Measurements from ENCODE around the gene CDC73.
A peak's percentile ranks its signal among the peaks of the same experiment; 100 is the strongest.

CDC73 gene

GRCh38 chr1:193111641-193112090, 10.2 kb upstream of the CDC73 start:
- TF ChIP-seq TEAD4 (IDR thresholded peaks at IDR 0.05) (peak; percentile 96), CEBPB (IDR thresholded peaks at IDR 0.05) (peak; percentile 99)
- TF ChIP-seq, protein P1, sequence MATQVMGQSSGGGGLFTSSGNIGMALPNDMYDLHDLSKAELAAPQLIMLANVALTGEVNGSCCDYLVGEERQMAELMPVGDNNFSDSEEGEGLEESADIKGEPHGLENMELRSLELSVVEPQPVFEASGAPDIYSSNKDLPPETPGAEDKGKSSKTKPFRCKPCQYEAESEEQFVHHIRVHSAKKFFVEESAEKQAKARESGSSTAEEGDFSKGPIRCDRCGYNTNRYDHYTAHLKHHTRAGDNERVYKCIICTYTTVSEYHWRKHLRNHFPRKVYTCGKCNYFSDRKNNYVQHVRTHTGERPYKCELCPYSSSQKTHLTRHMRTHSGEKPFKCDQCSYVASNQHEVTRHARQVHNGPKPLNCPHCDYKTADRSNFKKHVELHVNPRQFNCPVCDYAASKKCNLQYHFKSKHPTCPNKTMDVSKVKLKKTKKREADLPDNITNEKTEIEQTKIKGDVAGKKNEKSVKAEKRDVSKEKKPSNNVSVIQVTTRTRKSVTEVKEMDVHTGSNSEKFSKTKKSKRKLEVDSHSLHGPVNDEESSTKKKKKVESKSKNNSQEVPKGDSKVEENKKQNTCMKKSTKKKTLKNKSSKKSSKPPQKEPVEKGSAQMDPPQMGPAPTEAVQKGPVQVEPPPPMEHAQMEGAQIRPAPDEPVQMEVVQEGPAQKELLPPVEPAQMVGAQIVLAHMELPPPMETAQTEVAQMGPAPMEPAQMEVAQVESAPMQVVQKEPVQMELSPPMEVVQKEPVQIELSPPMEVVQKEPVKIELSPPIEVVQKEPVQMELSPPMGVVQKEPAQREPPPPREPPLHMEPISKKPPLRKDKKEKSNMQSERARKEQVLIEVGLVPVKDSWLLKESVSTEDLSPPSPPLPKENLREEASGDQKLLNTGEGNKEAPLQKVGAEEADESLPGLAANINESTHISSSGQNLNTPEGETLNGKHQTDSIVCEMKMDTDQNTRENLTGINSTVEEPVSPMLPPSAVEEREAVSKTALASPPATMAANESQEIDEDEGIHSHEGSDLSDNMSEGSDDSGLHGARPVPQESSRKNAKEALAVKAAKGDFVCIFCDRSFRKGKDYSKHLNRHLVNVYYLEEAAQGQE (IDR thresholded peaks at IDR 0.05; ENCODE audit: low read depth): no peak

DNA sequence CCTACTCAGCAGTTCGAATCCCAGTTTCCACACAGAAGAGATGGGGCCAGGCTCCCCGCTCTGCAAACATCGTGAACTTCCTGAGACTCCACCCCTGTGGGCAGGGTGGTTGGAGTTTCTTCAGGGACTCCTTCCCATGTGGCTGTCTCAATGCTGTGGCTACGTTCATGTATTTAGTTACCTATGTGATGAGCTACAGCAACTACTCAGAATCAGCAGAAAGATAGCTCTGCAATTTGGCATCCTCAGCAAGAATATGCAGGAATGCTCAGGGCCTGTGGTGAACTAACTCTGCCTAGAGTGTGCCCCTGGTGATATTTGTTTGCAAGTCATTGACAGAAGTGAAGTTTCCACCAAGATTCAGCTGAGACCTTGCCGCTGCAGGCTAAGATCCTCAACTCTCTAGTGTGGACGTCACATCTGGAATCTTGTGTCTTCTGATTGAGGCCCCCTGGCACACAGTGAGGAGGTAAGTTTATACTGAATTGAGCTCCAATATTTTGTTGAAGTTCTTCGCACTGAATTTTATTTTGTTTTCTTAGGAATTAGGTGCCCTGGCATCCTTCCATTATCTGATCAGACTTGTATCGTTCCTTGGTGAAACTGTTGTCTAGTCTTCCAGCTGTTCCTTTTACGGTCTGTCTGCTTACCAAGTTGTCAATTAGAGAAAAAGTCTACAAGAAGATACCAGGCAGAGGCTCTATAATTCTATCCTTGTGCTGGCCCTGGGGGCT, 8.4 kb upstream of the CDC73 start:
- TF ChIP-seq CREB1 (IDR thresholded peaks at IDR 0.05; ENCODE audit: low read depth) (no peak), TEAD4 (IDR thresholded peaks at IDR 0.05) (no peak), YY1 (IDR thresholded peaks at IDR 0.05; ENCODE audit: low read depth) (no peak), TAF1 (IDR thresholded peaks at IDR 0.05; ENCODE audit: low read depth) (no peak)
- TF ChIP-seq, protein P1 (IDR thresholded peaks at IDR 0.05; ENCODE audit: low read depth): no peak

DNA sequence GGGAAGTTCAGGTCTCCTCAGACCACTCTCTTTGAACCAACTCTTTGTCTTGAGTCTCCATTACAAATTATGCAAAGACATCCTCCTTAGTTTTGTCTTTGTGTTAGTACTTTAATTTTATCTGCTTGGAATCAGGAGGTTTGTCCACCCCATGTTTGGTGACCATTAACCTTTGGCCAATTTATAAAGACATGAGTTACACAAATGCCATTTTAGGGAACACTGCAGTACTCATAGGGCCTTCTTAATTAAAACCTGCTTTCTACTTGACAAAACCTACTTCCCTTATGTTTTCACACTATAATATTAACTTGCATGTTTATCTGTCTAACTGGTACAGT, 7.9 kb upstream of the CDC73 start:
- TF ChIP-seq NFIC (IDR thresholded peaks at IDR 0.05) (no peak), TCF12 (IDR thresholded peaks at IDR 0.05; ENCODE audit: low read depth) (no peak), ZBTB7A (IDR thresholded peaks at IDR 0.05; ENCODE audit: low read depth) (no peak), RAD21 (IDR thresholded peaks at IDR 0.05; ENCODE audit: low read depth) (no peak), MAX (IDR thresholded peaks at IDR 0.05) (no peak), EP300 (IDR thresholded peaks at IDR 0.05; ENCODE audit: borderline replicate concordance) (no peak), TEAD4 (IDR thresholded peaks at IDR 0.05) (no peak), USF1 (IDR thresholded peaks at IDR 0.05) (no peak), YY1 (IDR thresholded peaks at IDR 0.05; ENCODE audit: low read depth) (no peak), CEBPB (IDR thresholded peaks at IDR 0.05) (no peak)
- TF ChIP-seq, protein P1 (IDR thresholded peaks at IDR 0.05; ENCODE audit: low read depth): no peak

DNA sequence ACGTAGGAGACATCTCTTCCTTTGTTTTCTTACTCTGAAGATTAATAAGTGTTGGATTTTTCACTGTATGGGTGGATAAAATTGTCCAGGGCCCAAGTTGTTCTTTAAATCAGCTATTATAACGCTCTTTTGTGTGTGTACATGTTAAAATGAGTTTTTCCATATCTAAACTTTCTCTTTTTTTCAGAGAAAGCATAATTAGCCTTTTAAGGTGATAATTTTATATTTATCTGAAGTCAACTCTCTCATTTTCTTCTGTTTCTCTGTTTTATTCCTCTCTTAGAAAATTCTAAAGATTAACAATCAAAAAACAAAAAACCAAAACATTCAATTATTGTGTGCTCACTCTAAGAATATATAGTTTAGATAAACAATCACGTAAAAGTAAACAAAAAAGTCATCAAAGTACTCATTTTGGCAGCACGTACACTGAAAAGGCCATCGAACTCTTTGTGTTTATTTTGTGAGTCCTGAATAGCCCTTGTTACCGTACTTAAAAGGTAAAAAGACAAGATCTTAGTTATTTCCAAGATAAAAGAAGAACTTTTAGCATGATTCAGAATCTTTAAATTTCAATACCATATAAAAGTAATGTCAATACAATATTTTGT, 7.2 kb upstream of the CDC73 start:
- no peak for TF ChIP-seq TAF1 (IDR thresholded peaks at IDR 0.05; ENCODE audit: low read depth)
- no peak for TF ChIP-seq CEBPB (IDR thresholded peaks at IDR 0.05)

- TF ChIP-seq EGR1 (IDR thresholded peaks at IDR 0.05): no peak
- peak; percentile 33 for TF ChIP-seq TEAD4 (IDR thresholded peaks at IDR 0.05)
Observed at GRCh38 chr1:193115629-193116227, 6.1 kb upstream of the CDC73 start.

DNA sequence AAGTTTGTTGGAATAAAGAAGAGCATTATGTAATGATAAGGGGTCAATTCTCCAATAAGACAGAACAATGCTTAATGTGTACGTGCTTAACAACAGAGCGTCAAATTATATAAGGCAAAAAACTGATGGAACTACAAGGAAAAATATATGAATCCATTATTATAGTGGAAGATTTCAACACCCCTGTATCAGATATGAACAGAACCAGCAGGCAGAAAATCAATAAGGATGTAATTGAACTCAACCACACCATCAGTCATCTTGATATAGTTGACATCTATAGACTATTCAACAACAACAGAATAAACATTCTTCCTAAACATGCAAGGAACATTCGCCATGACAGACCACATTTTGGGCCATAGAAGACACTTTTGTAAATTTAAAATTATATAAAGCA, 3.6 kb upstream of the CDC73 start:
- TF ChIP-seq, protein P1 (IDR thresholded peaks at IDR 0.05; ENCODE audit: low read depth): no peak
- TF ChIP-seq RAD21 (IDR thresholded peaks at IDR 0.05; ENCODE audit: low read depth): no peak
- TF ChIP-seq EGR1 (IDR thresholded peaks at IDR 0.05): no peak
- TF ChIP-seq TCF12 (IDR thresholded peaks at IDR 0.05; ENCODE audit: low read depth): no peak

Data from Ishikawa (cell line).